ENCODE measurements around the gene SIRPA.

Gene SIRPA

DNA sequence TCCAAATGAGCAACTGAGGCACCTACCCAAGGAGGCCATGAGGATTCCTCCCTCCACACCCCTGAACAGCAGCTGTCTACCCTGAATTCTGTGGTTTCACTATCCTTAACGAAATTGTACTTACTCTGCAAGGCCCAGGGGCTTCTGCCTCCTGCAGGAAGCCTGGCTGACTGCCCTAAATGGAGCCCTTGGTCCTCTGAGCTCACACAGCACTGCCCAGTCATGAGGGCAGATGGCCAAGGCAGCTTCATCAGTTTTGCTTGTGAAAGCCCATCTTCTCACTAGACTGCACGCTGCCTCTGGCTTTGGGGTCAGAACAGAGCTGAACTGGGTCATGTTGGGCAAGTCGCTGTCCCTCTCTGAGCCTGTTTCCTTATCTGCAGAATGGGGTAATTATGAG is 26.4 kb upstream of the SIRPA start:
- FAIRE-seq: no peak

DNA sequence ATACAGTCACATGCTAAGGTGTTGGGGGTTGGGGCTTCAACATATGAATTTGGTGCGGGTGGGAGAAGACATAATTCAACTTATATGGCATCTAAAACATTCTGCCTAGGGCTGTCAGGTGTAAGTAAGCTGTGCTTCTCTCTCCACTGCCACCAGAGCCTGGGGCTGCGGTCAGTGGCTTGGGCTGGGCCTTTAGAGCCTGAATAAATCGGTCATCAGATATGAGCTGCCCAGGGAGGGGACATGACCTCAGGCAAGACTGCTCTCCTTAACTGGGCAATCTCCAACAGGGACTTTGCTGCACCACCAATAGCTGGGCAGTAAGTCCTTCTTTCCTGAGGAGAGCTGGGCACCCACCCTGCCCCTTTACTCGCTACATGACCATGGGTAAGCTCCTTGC is 24.9 kb upstream of the SIRPA start:
- no peak for FAIRE-seq
- no peak for DNase-seq (ENCODE audit: insufficient read length, low spot score)

More for the DNA sequence above, 26.4 kb upstream of the SIRPA start:
- no peak for DNase-seq (ENCODE audit: insufficient read length, low spot score)

DNA sequence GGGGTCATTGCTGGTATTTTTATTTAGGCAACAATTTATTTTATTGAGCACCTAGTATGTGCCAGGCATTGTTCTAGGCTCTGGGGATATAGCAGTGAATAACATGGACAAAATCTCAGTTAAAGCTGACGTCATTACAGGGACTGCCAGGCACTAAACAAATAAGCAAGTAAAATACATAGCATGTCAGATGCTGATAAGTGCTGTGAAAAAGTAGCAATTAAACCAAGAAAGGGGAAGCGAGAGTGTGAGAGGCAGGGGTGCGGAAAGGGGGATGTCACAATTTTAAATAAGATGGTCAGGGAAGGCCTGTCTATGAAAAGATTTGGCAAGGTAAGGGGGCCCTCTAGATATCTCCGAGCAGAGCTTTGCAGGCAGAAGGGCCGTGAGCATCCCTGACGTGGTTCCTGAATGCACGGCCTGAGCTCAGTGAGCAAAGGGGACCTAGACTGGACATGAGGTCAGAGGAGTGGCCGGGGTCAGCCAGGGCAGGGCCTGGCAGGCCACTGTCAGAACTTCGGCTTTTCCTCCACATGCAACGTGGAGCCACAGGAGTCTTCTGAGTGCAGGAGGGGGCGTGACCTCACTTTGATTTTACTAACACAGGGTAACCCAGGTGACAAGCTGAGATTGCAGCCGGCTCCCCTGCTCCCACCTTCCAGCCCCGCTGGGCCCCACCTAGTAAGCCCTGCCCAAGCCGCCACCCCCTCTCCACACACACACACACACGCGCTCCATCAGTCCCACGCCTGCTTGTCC is 24.2 kb upstream of the SIRPA start:
- FAIRE-seq: peak; percentile 70
- DNase-seq (ENCODE audit: insufficient read length, low spot score): no peak

- FAIRE-seq (no peak), DNase-seq (ENCODE audit: insufficient read length, low spot score) (no peak)
Observed at GRCh38 chr20:1871807-1872458, 23.3 kb upstream of the SIRPA start.

GRCh38 chr20:1872459-1873097 is 22.6 kb upstream of the SIRPA start:
- no peak for FAIRE-seq
- no peak for DNase-seq (ENCODE audit: insufficient read length, low spot score)

- DNase-seq (ENCODE audit: insufficient read length, low spot score) (no peak), FAIRE-seq (no peak)
Observed at GRCh38 chr20:1874450-1875182, 20.6 kb upstream of the SIRPA start.

- no peak for FAIRE-seq
- DNase-seq (ENCODE audit: insufficient read length, low spot score): no peak
Observed at GRCh38 chr20:1875183-1875554, 20.0 kb upstream of the SIRPA start.

GRCh38 chr20:1875762-1876161 is 19.4 kb upstream of the SIRPA start:
- FAIRE-seq (no peak), DNase-seq (ENCODE audit: insufficient read length, low spot score) (no peak)

- DNase-seq (ENCODE audit: insufficient read length, low spot score) (no peak), FAIRE-seq (no peak)
Observed at GRCh38 chr20:1876217-1876921, 18.8 kb upstream of the SIRPA start.

GRCh38 chr20:1876975-1877608 is 18.1 kb upstream of the SIRPA start:
- FAIRE-seq (peak; percentile 56), DNase-seq (ENCODE audit: insufficient read length, low spot score) (peak; percentile 65)

DNA sequence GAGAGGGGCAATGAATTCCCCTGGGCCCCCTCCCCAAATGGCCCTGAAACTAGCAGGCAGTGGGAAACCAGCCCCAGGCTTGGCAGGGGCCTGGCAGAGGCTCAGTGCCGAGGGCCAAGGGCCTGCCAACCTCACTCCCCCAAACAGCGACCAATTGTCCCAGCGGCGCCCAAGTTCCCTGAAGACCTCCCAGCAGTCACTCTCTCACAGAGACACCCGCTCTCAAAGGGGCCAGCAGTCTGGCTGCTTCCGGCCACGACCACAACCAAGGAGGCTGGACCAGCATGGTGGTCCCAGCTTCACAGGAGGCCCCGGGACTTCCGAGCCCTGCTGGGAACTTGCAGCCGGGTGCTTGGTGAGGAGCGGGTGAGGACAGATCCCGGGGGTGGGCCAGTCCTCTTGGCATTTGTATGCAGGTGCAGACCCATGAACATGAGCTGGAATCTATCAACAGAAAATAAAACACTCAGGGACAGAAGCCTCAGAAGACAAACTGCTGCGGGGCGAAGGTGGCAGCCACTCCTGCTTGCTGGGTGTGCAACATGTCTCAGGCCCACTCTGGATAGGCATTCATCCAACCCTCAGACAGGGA is 17.5 kb upstream of the SIRPA start:
- no peak for DNase-seq (ENCODE audit: insufficient read length, low spot score)
- no peak for FAIRE-seq

GRCh38 chr20:1879369-1879768 is 15.8 kb upstream of the SIRPA start:
- FAIRE-seq: no peak
- DNase-seq (ENCODE audit: insufficient read length, low spot score): no peak

- no peak for DNase-seq (ENCODE audit: insufficient read length, low spot score)
- no peak for FAIRE-seq
Observed at GRCh38 chr20:1879934-1880333, 15.3 kb upstream of the SIRPA start.

DNA sequence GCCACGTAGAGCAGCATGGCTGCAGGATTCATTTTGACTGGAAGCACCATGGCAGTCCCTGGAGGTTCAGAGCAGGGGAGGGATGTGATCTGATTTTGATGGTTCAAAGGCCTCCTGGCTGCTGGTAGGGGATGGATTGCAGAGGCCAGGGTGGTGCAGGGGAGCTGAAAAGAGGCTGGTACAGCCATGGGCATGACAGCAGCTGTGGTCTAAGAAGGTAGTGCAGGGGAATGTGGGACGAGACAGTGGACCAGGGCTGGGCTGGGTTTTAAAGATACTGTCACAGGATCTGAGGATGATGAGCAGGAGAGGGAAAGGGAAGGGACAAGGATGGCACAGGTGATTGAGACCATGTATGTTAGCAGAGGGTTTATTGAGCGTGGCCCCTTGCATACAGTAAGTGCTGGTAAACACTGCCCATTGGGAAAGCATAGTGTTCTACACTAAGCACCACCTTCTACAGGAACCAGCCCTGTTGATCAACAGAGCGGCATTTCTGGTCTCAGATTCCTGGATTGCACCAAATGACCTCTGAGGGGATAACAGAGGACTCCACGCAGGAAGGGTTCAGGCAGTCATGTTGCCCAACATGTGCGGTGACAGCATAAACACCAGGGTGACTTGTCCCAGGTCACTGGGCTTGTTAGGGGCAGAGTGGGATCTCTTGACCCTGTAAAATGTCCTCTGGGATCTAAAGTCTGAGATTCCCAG is 14.5 kb upstream of the SIRPA start:
- DNase-seq (ENCODE audit: insufficient read length, low spot score) (no peak), FAIRE-seq (no peak)

- FAIRE-seq (no peak), DNase-seq (ENCODE audit: insufficient read length, low spot score) (no peak)
Observed at GRCh38 chr20:1881240-1881835, 13.9 kb upstream of the SIRPA start.

DNA sequence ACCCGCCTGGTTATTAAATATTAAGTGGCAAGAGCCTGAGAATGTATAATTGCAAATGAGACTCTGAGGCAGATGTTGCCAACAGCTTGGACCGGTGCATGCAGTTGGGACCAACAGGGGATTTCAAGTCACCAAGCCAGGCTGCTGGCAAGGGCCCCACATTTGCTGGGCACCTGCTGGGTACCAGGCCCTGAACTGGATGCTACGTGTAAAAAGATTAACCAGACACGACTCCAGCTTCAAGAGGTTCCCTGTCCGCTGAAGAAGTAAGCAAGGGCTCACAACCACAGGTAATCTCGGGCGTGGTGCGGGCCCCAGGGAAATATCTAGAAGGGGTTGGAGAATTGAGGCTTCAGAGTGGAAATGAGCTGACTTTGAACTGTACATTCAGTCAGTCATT is 13.2 kb upstream of the SIRPA start:
- FAIRE-seq (no peak), DNase-seq (ENCODE audit: insufficient read length, low spot score) (no peak)

DNA sequence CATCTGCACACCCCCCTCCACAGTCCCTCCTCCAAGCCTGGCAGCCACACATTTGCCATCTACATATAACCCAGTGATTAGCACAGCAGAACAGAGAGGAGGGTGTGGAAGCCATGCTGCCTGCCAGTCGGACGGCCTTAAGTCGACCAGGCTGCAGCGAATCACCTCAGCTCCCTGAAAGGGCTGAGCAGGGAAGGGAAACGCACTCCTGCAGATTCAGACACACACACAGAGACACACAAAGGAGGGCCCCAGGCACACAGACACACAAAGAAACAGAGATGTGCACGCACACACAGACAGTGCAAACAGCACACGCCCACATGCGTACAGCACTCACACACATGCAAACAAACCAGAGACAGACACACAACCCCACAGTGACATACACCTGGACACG is 11.2 kb upstream of the SIRPA start:
- DNase-seq (ENCODE audit: insufficient read length, low spot score): no peak
- FAIRE-seq: no peak

- DNase-seq (ENCODE audit: insufficient read length, low spot score) (no peak), FAIRE-seq (no peak)
Observed at GRCh38 chr20:1885254-1885653, 10.0 kb upstream of the SIRPA start.

All from GM19239 (cell line).